ENCODE measurements around the gene DIS3L2. TPM values are rescaled to one million over a fixed set of nuclear protein-coding genes. Genes with fewer than 3 reads are reported as not detected.

The DIS3L2 gene
- total and polyA plus RNA-seq, 2 of the 4 experiments (the other 2 are of a cell fraction): 14.7 to 19.2 TPM

GRCh38 chr2:232280341-232280740 lies 318.8 kb downstream of the DIS3L2 start:
- ATAC-seq (ENCODE audit: low read depth): no peak
- no CpG with 5 or more reads among the region's 1 CpG for WGBS, 2 experiments (ENCODE audit: extremely low coverage in 2 of 2, insufficient read length in 1 of 2)
- no peaks in the 10 kb centered on the region; the same call in 1 of the 2 replicates for H4K20me1 ChIP-seq (ENCODE audit: insufficient read depth, low read length)

More at GRCh38 chr2:232280341-232280740, 318.8 kb downstream of the DIS3L2 start:
- Histone ChIP-seq H3K14ac (replicated peaks; ENCODE audit: low read depth, low read length) (no peak overlapping the region), H2BK5ac (ENCODE audit: low read depth, low read length, poor library complexity, severe bottlenecking) (no peak overlapping the region), H3K9ac (ENCODE audit: low read depth, low read length) (no peak overlapping the region), H4K8ac (ENCODE audit: low read depth in 2 of 2, low read length in 2 of 2) (no peak overlapping the region), H2BK15ac (ENCODE audit: low read depth, low read length) (no peak overlapping the region), H3K79me1 (ENCODE audit: low read depth in 1 of 2, low read length in 2 of 2) (0 out of 4 replicates have a peak, but pooled peaks cover 0 to 4% of the 10 kb centered on the region in 2 experiments), H2AK9ac (replicated peaks; ENCODE audit: low read depth, low read length, poor library complexity) (no peak overlapping the region), H3K9me1 (ENCODE audit: insufficient read depth, low read length) (peaks cover 4% of the 10 kb centered on the region; the same call in 1 of the 2 replicates), H3K36me3 (ENCODE audit: control insufficient read depth, insufficient read depth, low read length) (peaks cover 2% of the 10 kb centered on the region; the same call in 1 of the 2 replicates), H3K27ac (ENCODE audit: insufficient read depth, low read length) (no peak overlapping the region), H3K4me1 (ENCODE audit: control insufficient read depth, insufficient read depth, low read length) (no peaks in the 10 kb centered on the region), H2BK20ac (ENCODE audit: low read depth, low read length) (no peak overlapping the region), H3K4me2 (ENCODE audit: low read depth, low read length) (no peak overlapping the region), H3K9me3 (ENCODE audit: control insufficient read depth, insufficient read depth, low read length) (no peaks in the 10 kb centered on the region), H2AK5ac (ENCODE audit: low read depth, low read length) (no peak overlapping the region), H3K23ac (ENCODE audit: low read depth, low read length) (no peak overlapping the region), H4K5ac (ENCODE audit: low read depth, low read length) (no peak overlapping the region), H2AFZ (replicated peaks; ENCODE audit: low read length, poor library complexity) (no peak overlapping the region), H3K4ac (ENCODE audit: low read depth, low read length) (no peak overlapping the region), H3K27me3 (ENCODE audit: control insufficient read depth, insufficient read depth, low read length) (no peaks in the 10 kb centered on the region), H3K56ac (ENCODE audit: extremely low read depth, insufficient read depth, low read length) (no peak overlapping the region), H3K4me3 (ENCODE audit: insufficient read depth, low read depth, low read length) (no peak overlapping the region), H2BK120ac (ENCODE audit: low read depth, low read length) (no peak overlapping the region), H3K18ac (ENCODE audit: low read depth, low read length) (no peak overlapping the region), H4K91ac (ENCODE audit: insufficient read depth, low read depth, low read length) (no peak overlapping the region)
- in situ Hi-C loops (cut with MboI; ENCODE audit: low sequenced_read_pairs): no loop called here
- CTCF ChIA-PET: no interaction called here
- no TSS peak for BruUV-seq (replicated peaks)
- no peak for DNase-seq
- TF ChIP-seq POLR2A (IDR thresholded peaks at IDR 0.05; ENCODE audit: low read depth, low read length) (no peak), FOS (IDR thresholded peaks at IDR 0.05; ENCODE audit: low read depth, low read length) (no peak), NFE2L2 (IDR thresholded peaks at IDR 0.05; ENCODE audit: low read depth, low read length) (no peak), SMC3 (IDR thresholded peaks at IDR 0.05; ENCODE audit: low read depth, low read length) (no peak), MAFK (IDR thresholded peaks at IDR 0.05; ENCODE audit: low read depth, low read length) (no peak), MAZ (IDR thresholded peaks at IDR 0.05; ENCODE audit: borderline replicate concordance, low read depth, low read length) (no peak), USF2 (IDR thresholded peaks at IDR 0.05; ENCODE audit: low read depth, low read length) (no peak), MXI1 (IDR thresholded peaks at IDR 0.05; ENCODE audit: borderline replicate concordance, low read depth, low read length) (no peak), RAD21 (IDR thresholded peaks at IDR 0.05; ENCODE audit: low read length) (no peak), CHD1 (IDR thresholded peaks at IDR 0.05; ENCODE audit: low read depth, low read length) (no peak), RFX5 (IDR thresholded peaks at IDR 0.05; ENCODE audit: low read depth, low read length) (no peak), CEBPB (IDR thresholded peaks at IDR 0.05; ENCODE audit: low read depth, low read length) (no peak)
- TF ChIP-seq, protein P1, sequence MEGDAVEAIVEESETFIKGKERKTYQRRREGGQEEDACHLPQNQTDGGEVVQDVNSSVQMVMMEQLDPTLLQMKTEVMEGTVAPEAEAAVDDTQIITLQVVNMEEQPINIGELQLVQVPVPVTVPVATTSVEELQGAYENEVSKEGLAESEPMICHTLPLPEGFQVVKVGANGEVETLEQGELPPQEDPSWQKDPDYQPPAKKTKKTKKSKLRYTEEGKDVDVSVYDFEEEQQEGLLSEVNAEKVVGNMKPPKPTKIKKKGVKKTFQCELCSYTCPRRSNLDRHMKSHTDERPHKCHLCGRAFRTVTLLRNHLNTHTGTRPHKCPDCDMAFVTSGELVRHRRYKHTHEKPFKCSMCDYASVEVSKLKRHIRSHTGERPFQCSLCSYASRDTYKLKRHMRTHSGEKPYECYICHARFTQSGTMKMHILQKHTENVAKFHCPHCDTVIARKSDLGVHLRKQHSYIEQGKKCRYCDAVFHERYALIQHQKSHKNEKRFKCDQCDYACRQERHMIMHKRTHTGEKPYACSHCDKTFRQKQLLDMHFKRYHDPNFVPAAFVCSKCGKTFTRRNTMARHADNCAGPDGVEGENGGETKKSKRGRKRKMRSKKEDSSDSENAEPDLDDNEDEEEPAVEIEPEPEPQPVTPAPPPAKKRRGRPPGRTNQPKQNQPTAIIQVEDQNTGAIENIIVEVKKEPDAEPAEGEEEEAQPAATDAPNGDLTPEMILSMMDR (conservative IDR thresholded peaks at IDR 0.05; ENCODE audit: low read depth, low read length): no peak
- TF ChIP-seq, protein P2, sequence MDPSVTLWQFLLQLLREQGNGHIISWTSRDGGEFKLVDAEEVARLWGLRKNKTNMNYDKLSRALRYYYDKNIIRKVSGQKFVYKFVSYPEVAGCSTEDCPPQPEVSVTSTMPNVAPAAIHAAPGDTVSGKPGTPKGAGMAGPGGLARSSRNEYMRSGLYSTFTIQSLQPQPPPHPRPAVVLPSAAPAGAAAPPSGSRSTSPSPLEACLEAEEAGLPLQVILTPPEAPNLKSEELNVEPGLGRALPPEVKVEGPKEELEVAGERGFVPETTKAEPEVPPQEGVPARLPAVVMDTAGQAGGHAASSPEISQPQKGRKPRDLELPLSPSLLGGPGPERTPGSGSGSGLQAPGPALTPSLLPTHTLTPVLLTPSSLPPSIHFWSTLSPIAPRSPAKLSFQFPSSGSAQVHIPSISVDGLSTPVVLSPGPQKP (IDR thresholded peaks at IDR 0.05; ENCODE audit: borderline replicate concordance, low read depth, low read length): no peak
- intact Hi-C loops (cut with micrococcal nuclease): no loop called here
- POLR2A ChIA-PET (ENCODE audit: unreplicated experiment): no interaction called here
- dilution Hi-C loops (cut with HindIII; ENCODE audit: low sequenced_read_pairs, unreplicated experiment): no loop called here
